ENCODE data around the gene PAQR7. TPM values are rescaled to one million over a fixed set of nuclear protein-coding genes. Genes with fewer than 3 reads are reported as not detected.

PAQR7 gene
- total and polyA plus RNA-seq, 3 experiments from 2014 or later: 0.09 to 8.1 (median 7.9) TPM

DNA sequence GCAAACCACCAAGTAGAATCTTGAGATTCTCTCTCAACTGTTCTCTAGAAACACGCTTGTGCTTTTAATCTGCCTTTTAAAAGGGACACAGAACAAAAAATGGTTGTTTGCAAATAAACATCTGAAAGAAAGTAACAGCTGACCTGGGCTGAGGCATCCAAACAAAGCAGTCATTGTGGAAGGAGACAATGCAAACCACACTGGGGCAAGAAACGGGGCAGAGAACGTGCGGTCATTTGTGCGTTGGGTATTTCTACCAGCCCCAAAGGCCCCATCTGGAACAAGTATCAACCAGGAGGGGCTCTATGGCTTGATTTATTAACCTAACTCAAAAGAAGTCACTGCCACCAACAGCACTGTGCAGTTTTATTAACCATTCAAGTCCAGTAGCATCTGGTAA is 24.7 kb upstream of the PAQR7 start:
- no peak for DNase-seq
- ChIA-PET POLR2A (no interaction called here), CTCF (interaction anchor here (6.4 kb wide), 1 partner anchor 97 kb away, joined by 38 read pairs; the partner anchor contains the start of gene PAFAH2)
- no peaks in the 10 kb centered on the region for H3K27me3 ChIP-seq (ENCODE audit: insufficient read depth, low read length, poor library complexity, severe bottlenecking)
- no peaks in the 10 kb centered on the region for H3K9me3 Mint-ChIP-seq
- no peak overlapping the region for H3K4me3 Mint-ChIP-seq
- peaks cover 18% of the 10 kb centered on the region for H3K4me1 ChIP-seq (ENCODE audit: insufficient read depth, low read length)
- H3K36me3 Mint-ChIP-seq: peaks cover 2 to 39% (median 5%) of the 10 kb centered on the region in 3 donors
- H3K4me3 ChIP-seq (ENCODE audit: low read length): no peak overlapping the region
- no peaks in the 10 kb centered on the region for H3K36me3 ChIP-seq (ENCODE audit: insufficient read depth, low read length)
- H3K4me1 Mint-ChIP-seq: peaks cover 17 to 24% (median 23%) of the 10 kb centered on the region in 3 donors
- no peak overlapping the region for H3K27ac ChIP-seq (ENCODE audit: low read depth, low read length)
- H3K27ac Mint-ChIP-seq: no peak overlapping the region
- no peaks in the 10 kb centered on the region for H3K27me3 Mint-ChIP-seq
- no peaks in the 10 kb centered on the region for H3K9me3 ChIP-seq (ENCODE audit: low read length)

DNA sequence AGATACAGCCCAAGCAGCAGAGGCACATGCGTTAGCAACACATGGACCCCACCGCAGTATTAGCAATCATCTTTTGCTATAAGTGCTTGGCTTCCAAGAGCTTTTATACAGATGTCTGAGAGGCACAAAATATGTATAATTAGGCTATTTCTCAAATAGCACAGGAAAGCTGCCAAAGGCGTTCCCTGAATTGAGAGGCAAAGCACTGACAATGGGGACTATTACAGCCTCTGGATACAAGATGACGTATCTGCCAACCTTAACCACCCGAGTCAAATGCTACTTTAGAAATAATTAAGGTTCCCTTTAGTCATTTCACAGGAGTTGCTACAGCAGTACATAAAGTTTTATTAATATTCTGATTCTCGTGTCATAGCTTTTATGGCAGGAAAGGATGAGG is 24.3 kb upstream of the PAQR7 start:
- CTCF ChIA-PET: interaction anchor here (6.4 kb wide), 1 partner anchor 97 kb away, joined by 38 read pairs; the partner anchor contains the start of gene PAFAH2
- H3K4me1 Mint-ChIP-seq: peaks cover 13 to 22% (median 20%) of the 10 kb centered on the region in 3 donors
- POLR2A ChIA-PET: no interaction called here

DNA sequence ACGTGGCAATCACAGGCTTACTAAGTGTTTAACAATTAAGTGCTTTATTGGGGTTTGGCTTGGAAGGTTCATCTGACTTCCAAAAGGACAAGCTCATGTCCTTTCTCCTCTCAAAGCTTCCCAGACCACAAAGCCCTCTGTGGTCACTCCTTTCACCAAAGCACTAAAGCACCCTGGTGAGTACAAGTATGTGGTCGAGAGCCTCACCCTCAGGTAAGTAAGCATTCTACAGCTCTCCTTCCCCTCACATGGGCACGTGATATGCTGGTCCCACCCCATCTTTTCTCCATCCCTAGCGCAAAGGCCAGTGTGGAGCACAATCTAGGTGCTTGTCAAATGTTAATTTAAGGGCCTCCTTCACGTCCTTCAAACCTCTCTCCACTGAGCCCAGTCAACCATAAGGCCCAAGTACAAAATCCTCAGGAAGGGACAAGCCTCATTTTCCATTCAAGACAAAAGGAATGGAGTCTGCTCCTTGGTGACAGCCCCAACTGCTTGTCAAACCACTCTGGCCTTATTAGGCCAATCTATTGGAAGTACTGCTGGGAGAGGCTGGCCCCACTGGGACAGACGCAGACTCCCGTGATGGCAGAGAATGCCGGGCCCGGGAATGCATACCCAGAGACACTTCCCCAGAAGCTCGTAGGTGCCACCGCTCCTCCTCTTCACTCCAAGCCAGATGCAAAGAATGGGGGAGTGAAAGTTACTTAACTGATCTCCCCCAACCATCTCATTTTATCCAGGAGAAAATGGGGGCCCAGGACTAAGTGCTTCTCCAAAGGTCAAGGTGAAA is 22.9 kb upstream of the PAQR7 start:
- no peaks in the 10 kb centered on the region for H3K36me3 ChIP-seq (ENCODE audit: insufficient read depth, low read length)
- no peak overlapping the region for H3K27ac ChIP-seq (ENCODE audit: low read depth, low read length)
- peak overlapping the region in 2 of 8 donors; percentile 7 to 87 for H3K27ac Mint-ChIP-seq
- H3K9me3 Mint-ChIP-seq: no peaks in the 10 kb centered on the region
- H3K4me1 ChIP-seq (ENCODE audit: insufficient read depth, low read length): peaks cover 5% of the 10 kb centered on the region
- ChIA-PET CTCF (interaction anchor here (1.0 to 5.3 kb wide), 2 partner anchors 100 to 271 kb away, joined by 3 to 204 read pairs; partner anchors contain the start of genes PAFAH2 and ZNF593), POLR2A (no interaction called here)
- H3K36me3 Mint-ChIP-seq: peaks cover 2 to 35% (median 5%) of the 10 kb centered on the region in 3 donors
- peaks cover 7 to 9% (median 9%) of the 10 kb centered on the region in 3 donors for H3K4me1 Mint-ChIP-seq
- no peaks in the 10 kb centered on the region for H3K27me3 Mint-ChIP-seq
- H3K9me3 ChIP-seq (ENCODE audit: low read length): no peaks in the 10 kb centered on the region
- no peak overlapping the region for H3K4me3 Mint-ChIP-seq
- H3K4me3 ChIP-seq (ENCODE audit: low read length): no peak overlapping the region
- no peak for DNase-seq
- no peaks in the 10 kb centered on the region for H3K27me3 ChIP-seq (ENCODE audit: insufficient read depth, low read length, poor library complexity, severe bottlenecking)

More for the DNA sequence above, 24.3 kb upstream of the PAQR7 start:
- peaks cover 2 to 35% (median 5%) of the 10 kb centered on the region in 3 donors for H3K36me3 Mint-ChIP-seq
- no peak overlapping the region for H3K4me3 Mint-ChIP-seq
- no peak overlapping the region for H3K27ac Mint-ChIP-seq
- Histone ChIP-seq H3K4me1 (ENCODE audit: insufficient read depth, low read length) (peaks cover 16% of the 10 kb centered on the region), H3K9me3 (ENCODE audit: low read length) (no peaks in the 10 kb centered on the region), H3K36me3 (ENCODE audit: insufficient read depth, low read length) (no peaks in the 10 kb centered on the region), H3K27ac (ENCODE audit: low read depth, low read length) (no peak overlapping the region), H3K4me3 (ENCODE audit: low read length) (no peak overlapping the region), H3K27me3 (ENCODE audit: insufficient read depth, low read length, poor library complexity, severe bottlenecking) (no peaks in the 10 kb centered on the region)
- no peaks in the 10 kb centered on the region for H3K27me3 Mint-ChIP-seq
- no peak for DNase-seq
- no peaks in the 10 kb centered on the region for H3K9me3 Mint-ChIP-seq

DNA sequence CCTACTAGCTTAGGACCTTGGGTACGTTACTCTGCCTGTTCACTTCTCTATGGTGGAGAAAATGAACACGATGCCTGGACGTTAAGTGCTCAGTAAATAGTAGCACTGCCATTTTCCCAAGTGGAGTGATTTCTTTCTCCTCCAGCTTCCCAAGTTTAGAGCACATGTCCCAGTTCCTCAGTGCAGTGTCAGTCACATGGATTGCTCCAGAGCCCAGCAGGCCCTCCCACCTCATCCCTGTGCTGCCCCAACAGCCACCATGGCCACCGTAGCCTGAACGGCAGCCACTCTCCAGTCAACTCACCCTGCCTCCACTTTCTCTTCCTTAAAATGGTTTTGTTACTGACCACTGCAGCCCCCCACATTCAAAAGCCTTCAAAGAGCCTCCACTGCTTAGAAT is 22.2 kb upstream of the PAQR7 start:
- Histone ChIP-seq H3K4me1 (ENCODE audit: insufficient read depth, low read length) (peaks cover 5% of the 10 kb centered on the region), H3K4me3 (ENCODE audit: low read length) (no peak overlapping the region), H3K36me3 (ENCODE audit: insufficient read depth, low read length) (no peaks in the 10 kb centered on the region), H3K9me3 (ENCODE audit: low read length) (no peaks in the 10 kb centered on the region), H3K27me3 (ENCODE audit: insufficient read depth, low read length, poor library complexity, severe bottlenecking) (no peaks in the 10 kb centered on the region), H3K27ac (ENCODE audit: low read depth, low read length) (no peak overlapping the region)
- DNase-seq: no peak
- CTCF ChIA-PET: interaction anchor here (1.0 to 5.3 kb wide), 4 partner anchors 7 to 272 kb away, joined by 3 to 204 read pairs (median 26); partner anchors contain the start of genes PAFAH2 and ZNF593
- Mint-ChIP-seq H3K36me3 (peaks cover 2 to 32% (median 5%) of the 10 kb centered on the region in 3 donors), H3K27ac (no peak overlapping the region), H3K27me3 (no peaks in the 10 kb centered on the region), H3K9me3 (no peaks in the 10 kb centered on the region), H3K4me1 (peaks cover 7 to 9% (median 9%) of the 10 kb centered on the region in 3 donors), H3K4me3 (no peak overlapping the region)
- POLR2A ChIA-PET: no interaction called here

DNA sequence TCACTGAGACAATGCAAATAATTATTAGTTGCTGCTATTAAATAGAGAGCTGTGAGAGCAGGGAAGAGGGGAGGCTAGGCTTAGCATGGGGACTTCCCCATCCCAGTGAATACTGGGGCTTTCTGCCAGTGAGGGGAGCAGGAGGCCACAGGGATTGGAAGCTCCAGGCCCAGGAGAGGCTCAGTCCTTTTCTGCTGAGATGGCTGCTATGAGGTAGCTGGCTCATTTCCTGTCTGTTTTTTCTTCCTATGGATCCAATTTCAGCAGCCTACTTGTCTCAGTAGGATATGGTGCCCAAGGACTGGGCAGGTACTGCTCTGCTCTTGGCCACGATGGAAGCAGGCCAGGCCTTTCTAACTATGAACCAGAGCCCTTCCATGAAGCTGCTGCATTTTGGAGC is 20.8 kb upstream of the PAQR7 start:
- no peak overlapping the region for H3K27ac Mint-ChIP-seq
- H3K4me1 ChIP-seq (ENCODE audit: insufficient read depth, low read length): peaks cover 5% of the 10 kb centered on the region
- H3K27me3 Mint-ChIP-seq: no peaks in the 10 kb centered on the region
- no peak overlapping the region for H3K4me3 Mint-ChIP-seq
- no peak overlapping the region for H3K27ac ChIP-seq (ENCODE audit: low read depth, low read length)
- no peak overlapping the region for H3K4me3 ChIP-seq (ENCODE audit: low read length)
- H3K27me3 ChIP-seq (ENCODE audit: insufficient read depth, low read length, poor library complexity, severe bottlenecking): no peaks in the 10 kb centered on the region
- H3K4me1 Mint-ChIP-seq: peaks cover 7 to 9% (median 9%) of the 10 kb centered on the region in 3 donors
- POLR2A ChIA-PET: interaction anchor here (0.8 to 2.5 kb wide), 3 partner anchors 9 to 102 kb away, joined by 4 to 21 read pairs (median 16); partner anchors contain the start of gene PAFAH2
- peaks cover 0 to 24% (median 5%) of the 10 kb centered on the region in 3 donors for H3K36me3 Mint-ChIP-seq
- CTCF ChIA-PET: interaction anchor here (0.6 to 5.3 kb wide), 23 partner anchors 8 to 266 kb away, joined by 3 to 204 read pairs (median 7); partner anchors contain the start of genes PAFAH2 and PAQR7
- no peaks in the 10 kb centered on the region for H3K9me3 Mint-ChIP-seq
- H3K36me3 ChIP-seq (ENCODE audit: insufficient read depth, low read length): no peaks in the 10 kb centered on the region
- no peak for DNase-seq
- no peaks in the 10 kb centered on the region for H3K9me3 ChIP-seq (ENCODE audit: low read length)

DNA sequence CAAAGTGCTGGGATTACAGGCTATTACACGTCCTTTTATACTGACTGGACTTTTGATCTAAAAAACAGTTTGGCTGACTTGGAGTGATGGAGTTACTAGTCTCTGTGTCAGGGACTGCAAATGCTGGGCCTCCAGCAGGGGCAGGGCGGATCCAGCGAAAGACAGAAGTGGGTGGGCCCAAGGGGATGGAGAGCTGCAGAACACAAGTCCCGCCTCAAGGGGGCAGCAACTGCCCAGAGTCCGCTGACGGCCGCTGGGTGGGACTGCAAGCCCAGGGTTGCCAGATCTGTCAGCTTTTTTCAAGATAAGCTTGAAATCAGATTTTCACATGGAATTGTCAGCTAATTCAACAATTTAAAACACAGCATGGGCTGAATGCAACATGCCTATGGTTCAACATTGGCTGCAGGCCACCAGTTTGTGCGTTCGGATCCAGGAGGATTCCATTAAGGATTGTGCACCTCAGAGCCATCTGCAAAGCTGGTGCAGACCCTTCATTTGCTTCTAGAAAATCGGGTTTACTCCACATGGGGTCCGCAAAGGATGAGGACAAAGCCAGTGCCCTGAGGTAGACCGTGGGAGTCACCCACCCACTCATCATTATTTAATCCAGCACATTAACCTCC is 20.0 kb upstream of the PAQR7 start:
- peaks cover 7 to 9% (median 9%) of the 10 kb centered on the region in 3 donors for H3K4me1 Mint-ChIP-seq
- Histone ChIP-seq H3K4me1 (ENCODE audit: insufficient read depth, low read length) (peaks cover 5% of the 10 kb centered on the region), H3K36me3 (ENCODE audit: insufficient read depth, low read length) (no peaks in the 10 kb centered on the region), H3K27me3 (ENCODE audit: insufficient read depth, low read length, poor library complexity, severe bottlenecking) (no peaks in the 10 kb centered on the region), H3K4me3 (ENCODE audit: low read length) (no peak overlapping the region), H3K27ac (ENCODE audit: low read depth, low read length) (no peak overlapping the region), H3K9me3 (ENCODE audit: low read length) (no peaks in the 10 kb centered on the region)
- peaks cover 0 to 16% (median 0%) of the 10 kb centered on the region in 3 donors for H3K36me3 Mint-ChIP-seq
- POLR2A ChIA-PET: interaction anchor here (0.6 to 2.5 kb wide), 5 partner anchors 9 to 464 kb away, joined by 4 to 21 read pairs (median 6); partner anchors contain the start of gene PAFAH2
- no peaks in the 10 kb centered on the region for H3K9me3 Mint-ChIP-seq
- peak overlapping the region in 5 of 8 donors; percentile 21 to 64 (median 48) for H3K27ac Mint-ChIP-seq
- no peaks in the 10 kb centered on the region for H3K27me3 Mint-ChIP-seq
- H3K4me3 Mint-ChIP-seq: no peak overlapping the region
- DNase-seq: peak; percentile 85 to 93 (median 90)
- CTCF ChIA-PET: interaction anchor here (0.7 to 5.3 kb wide), 35 partner anchors 9 to 267 kb away, joined by 3 to 204 read pairs (median 6); partner anchors contain the start of genes MTFR1L, PAFAH2, PAQR7 and TRIM63

DNA sequence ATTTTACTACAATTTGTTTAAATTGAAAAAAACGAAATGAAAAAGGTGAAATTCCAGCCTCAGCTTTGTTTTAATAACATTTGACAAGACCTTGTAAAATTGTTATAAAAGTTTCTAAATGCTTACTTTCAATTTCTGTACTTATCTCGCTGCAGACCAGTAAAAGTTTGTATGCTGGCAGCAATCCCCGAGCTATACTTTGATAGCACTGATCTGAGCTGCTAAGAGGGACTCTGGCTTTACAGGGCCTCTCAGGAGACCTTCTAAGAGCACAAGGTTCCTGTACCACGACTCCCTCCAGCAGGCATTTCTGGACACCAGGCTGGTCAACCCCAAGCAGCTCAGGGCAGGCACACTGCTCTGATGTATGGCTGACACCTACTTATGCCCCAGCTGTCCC is 17.6 kb upstream of the PAQR7 start:
- POLR2A ChIA-PET: interaction anchor here (0.5 kb wide), 1 partner anchor 108 kb away, joined by 3 read pairs; no protein-coding TSS in a partner anchor
- H3K36me3 Mint-ChIP-seq: no peaks in the 10 kb centered on the region

More for the DNA sequence above, 17.6 kb upstream of the PAQR7 start:
- peaks cover 7 to 9% (median 9%) of the 10 kb centered on the region in 3 donors for H3K4me1 Mint-ChIP-seq
- H3K27ac ChIP-seq (ENCODE audit: low read depth, low read length): no peak overlapping the region
- no peak overlapping the region for H3K27ac Mint-ChIP-seq
- H3K36me3 ChIP-seq (ENCODE audit: insufficient read depth, low read length): no peaks in the 10 kb centered on the region
- no peaks in the 10 kb centered on the region for H3K27me3 ChIP-seq (ENCODE audit: insufficient read depth, low read length, poor library complexity, severe bottlenecking)
- no peak overlapping the region for H3K4me3 Mint-ChIP-seq
- DNase-seq: no peak
- CTCF ChIA-PET: interaction anchor here (1.1 to 2.9 kb wide), 4 partner anchors 8 to 109 kb away, joined by 3 to 15 read pairs (median 4); partner anchors contain the start of gene PAFAH2
- H3K4me3 ChIP-seq (ENCODE audit: low read length): no peak overlapping the region
- no peaks in the 10 kb centered on the region for H3K9me3 Mint-ChIP-seq
- H3K27me3 Mint-ChIP-seq: no peaks in the 10 kb centered on the region
- H3K4me1 ChIP-seq (ENCODE audit: insufficient read depth, low read length): peaks cover 5% of the 10 kb centered on the region
- no peaks in the 10 kb centered on the region for H3K9me3 ChIP-seq (ENCODE audit: low read length)
